Coronary artery (tissue), 2 donors: Measurements from ENCODE around the gene COBLL1.

Experiments
- DNase-seq: peaks from one replicate; pipeline ENCODE4 v3.0.0-alpha.2; 2017; ENCODE audit warnings: low spot score
- H3K27ac ChIP-seq, 2 donors: fragments of 200-600 bp; sonication (generic); one replicate each; pipeline ENCODE4 v1.5.1; 2016 to 2019
- H3K4me3 ChIP-seq: fragments of 200-600 bp; sonication (generic); 2 replicates; pipeline ENCODE4 v1.5.1; 2016; ENCODE audit warnings: mild to moderate bottlenecking, moderate library complexity
- TF ChIP-seq, protein P1 (sequence below): fragments of 200-600 bp; sonication (generic); IDR thresholded peaks from one replicate; pipeline ENCODE4 v1.5.1; 2019; ENCODE audit warnings: antibody characterized with exemption

The COBLL1 gene

DNA sequence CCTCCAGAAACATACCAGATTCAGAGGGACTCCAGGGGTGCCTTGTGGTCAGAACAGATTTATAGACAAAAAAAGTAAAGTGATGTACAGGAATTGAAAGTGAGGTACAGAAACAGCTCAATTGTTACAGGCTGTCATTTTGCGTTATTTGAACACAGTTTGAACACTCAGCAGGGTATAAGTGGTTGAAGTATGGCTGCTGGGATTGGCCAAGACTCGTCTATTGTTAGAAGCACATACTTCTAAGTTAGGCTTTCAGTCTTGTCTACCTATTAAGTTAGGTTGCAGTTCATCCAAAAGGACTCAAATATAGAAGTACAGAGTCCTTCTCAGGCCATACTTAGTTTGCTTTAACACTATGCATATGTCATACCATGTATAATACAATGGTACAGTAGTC is 199.4 kb downstream of the COBLL1 start:
- Histone ChIP-seq H3K27ac (no peak overlapping the region), H3K4me3 (no peak overlapping the region)
- no peak for DNase-seq
- TF ChIP-seq, protein P1, sequence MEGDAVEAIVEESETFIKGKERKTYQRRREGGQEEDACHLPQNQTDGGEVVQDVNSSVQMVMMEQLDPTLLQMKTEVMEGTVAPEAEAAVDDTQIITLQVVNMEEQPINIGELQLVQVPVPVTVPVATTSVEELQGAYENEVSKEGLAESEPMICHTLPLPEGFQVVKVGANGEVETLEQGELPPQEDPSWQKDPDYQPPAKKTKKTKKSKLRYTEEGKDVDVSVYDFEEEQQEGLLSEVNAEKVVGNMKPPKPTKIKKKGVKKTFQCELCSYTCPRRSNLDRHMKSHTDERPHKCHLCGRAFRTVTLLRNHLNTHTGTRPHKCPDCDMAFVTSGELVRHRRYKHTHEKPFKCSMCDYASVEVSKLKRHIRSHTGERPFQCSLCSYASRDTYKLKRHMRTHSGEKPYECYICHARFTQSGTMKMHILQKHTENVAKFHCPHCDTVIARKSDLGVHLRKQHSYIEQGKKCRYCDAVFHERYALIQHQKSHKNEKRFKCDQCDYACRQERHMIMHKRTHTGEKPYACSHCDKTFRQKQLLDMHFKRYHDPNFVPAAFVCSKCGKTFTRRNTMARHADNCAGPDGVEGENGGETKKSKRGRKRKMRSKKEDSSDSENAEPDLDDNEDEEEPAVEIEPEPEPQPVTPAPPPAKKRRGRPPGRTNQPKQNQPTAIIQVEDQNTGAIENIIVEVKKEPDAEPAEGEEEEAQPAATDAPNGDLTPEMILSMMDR: no peak
